ENCODE results near the gene HECW1. TPM values are rescaled to one million over a fixed set of nuclear protein-coding genes. Genes with fewer than 3 reads are reported as not detected.

Gene HECW1
- total and polyA plus RNA-seq, 4 donors = 0.05 TPM; not detected in 3

- Histone ChIP-seq H3K4me1 (ENCODE audit: control insufficient read depth in 4 of 4, insufficient read depth in 4 of 4, low read length in 3 of 4) (peaks cover 7 to 16% (median 9%) of the 10 kb centered on the region in 4 donors), H3K9me3 (ENCODE audit: control insufficient read depth in 4 of 4, low read length in 3 of 4) (no peaks in the 10 kb centered on the region), H3K36me3 (ENCODE audit: control insufficient read depth in 4 of 4, insufficient read depth in 3 of 4, low read depth in 1 of 4, low read length in 3 of 4) (no peaks in the 10 kb centered on the region), H3K27me3 (ENCODE audit: control insufficient read depth in 4 of 4, insufficient read depth in 4 of 4, low read length in 3 of 4) (no peaks in the 10 kb centered on the region), H3K4me3 (ENCODE audit: low read depth in 1 of 3, low read length in 3 of 3) (no peak overlapping the region), H3K27ac (ENCODE audit: low read depth in 1 of 2, low read length in 2 of 2) (no peak overlapping the region), H3K9ac (ENCODE audit: low read depth in 1 of 2, low read length in 2 of 2) (no peak overlapping the region)
- DNase-seq (ENCODE audit: low spot score) = no peak
- WGBS = 47% methylated on average over 4 of the region's 4 CpGs
- TF ChIP-seq HNF4A (conservative IDR thresholded peaks at IDR 0.05) = no peak
- no peak for TF ChIP-seq REST (IDR thresholded peaks at IDR 0.05)
- no peak for TF ChIP-seq SP1 (IDR thresholded peaks at IDR 0.05)
These were observed 473.9 kb downstream of the HECW1 start for GRCh38 chr7:43586251-43586900.

- WGBS = 92% methylated on average over 5 of the region's 5 CpGs
- TF ChIP-seq HNF4G (IDR thresholded peaks at IDR 0.05) (no peak), NR2F2 (IDR thresholded peaks at IDR 0.05) (no peak), FOXA1 (IDR thresholded peaks at IDR 0.05) (no peak), JUND (IDR thresholded peaks at IDR 0.05) (no peak), CTCF (IDR thresholded peaks at IDR 0.05; ENCODE audit: low read depth, low read length, missing input control) (no peak), REST (IDR thresholded peaks at IDR 0.05) (no peak), ZBTB33 (IDR thresholded peaks at IDR 0.05) (no peak), MAX (IDR thresholded peaks at IDR 0.05) (no peak)
- TF ChIP-seq, protein P1, sequence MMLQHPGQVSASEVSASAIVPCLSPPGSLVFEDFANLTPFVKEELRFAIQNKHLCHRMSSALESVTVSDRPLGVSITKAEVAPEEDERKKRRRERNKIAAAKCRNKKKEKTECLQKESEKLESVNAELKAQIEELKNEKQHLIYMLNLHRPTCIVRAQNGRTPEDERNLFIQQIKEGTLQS (IDR thresholded peaks at IDR 0.05) = no peak
- Histone ChIP-seq H3K27me3 (ENCODE audit: control insufficient read depth in 4 of 4, insufficient read depth in 4 of 4, low read length in 3 of 4) (no peaks in the 10 kb centered on the region), H3K27ac (ENCODE audit: low read depth in 1 of 2, low read length in 2 of 2) (no peak overlapping the region), H3K36me3 (ENCODE audit: control insufficient read depth in 4 of 4, insufficient read depth in 3 of 4, low read depth in 1 of 4, low read length in 3 of 4) (no peaks in the 10 kb centered on the region), H3K9ac (ENCODE audit: low read depth in 1 of 2, low read length in 2 of 2) (no peak overlapping the region), H3K4me3 (ENCODE audit: low read depth in 1 of 3, low read length in 3 of 3) (no peak overlapping the region), H3K9me3 (ENCODE audit: control insufficient read depth in 4 of 4, low read length in 3 of 4) (no peaks in the 10 kb centered on the region), H3K4me1 (ENCODE audit: control insufficient read depth in 4 of 4, insufficient read depth in 4 of 4, low read length in 3 of 4) (peaks cover 5 to 17% (median 6%) of the 10 kb centered on the region in 4 donors)
- DNase-seq (ENCODE audit: low spot score) = no peak
These were observed 476.2 kb downstream of the HECW1 start for GRCh38 chr7:43588477-43589132.
